NCI-H2171 (cell line): ENCODE results near the gene PDLIM1.

Source experiments
- DNase-seq: peaks from one replicate; lab custom pipeline; 2025; lab: John Stamatoyannopoulos, UW

PDLIM1 gene

GRCh38 chr10:95263864-95264226, 27.0 kb downstream of the PDLIM1 start:
- DNase-seq, result no peak

GRCh38 chr10:95262763-95263518, 27.9 kb downstream of the PDLIM1 start:
- no peak for DNase-seq

- no peak for DNase-seq
Observed at GRCh38 chr10:95261926-95262325, 28.9 kb downstream of the PDLIM1 start.

- DNase-seq, result no peak
Observed at GRCh38 chr10:95260909-95261552, 29.8 kb downstream of the PDLIM1 start.

- no peak for DNase-seq
Observed at GRCh38 chr10:95260397-95260881, 30.4 kb downstream of the PDLIM1 start.

GRCh38 chr10:95257849-95258248, 33.0 kb downstream of the PDLIM1 start:
- no peak for DNase-seq

GRCh38 chr10:95256268-95256667, 34.5 kb downstream of the PDLIM1 start:
- DNase-seq, result no peak

- DNase-seq, result no peak
Observed at GRCh38 chr10:95254629-95255028, 36.2 kb downstream of the PDLIM1 start.

- no peak for DNase-seq
Observed at GRCh38 chr10:95253686-95254085, 37.1 kb downstream of the PDLIM1 start.

- DNase-seq, result no peak
Observed at GRCh38 chr10:95253007-95253406, 37.8 kb downstream of the PDLIM1 start.

GRCh38 chr10:95250856-95251255, 39.9 kb downstream of the PDLIM1 start:
- no peak for DNase-seq

GRCh38 chr10:95249467-95249866, 41.3 kb downstream of the PDLIM1 start:
- no peak for DNase-seq

GRCh38 chr10:95248989-95249388, 41.8 kb downstream of the PDLIM1 start:
- no peak for DNase-seq

GRCh38 chr10:95247881-95248583, 42.8 kb downstream of the PDLIM1 start:
- no peak for DNase-seq

GRCh38 chr10:95247200-95247880, 43.5 kb downstream of the PDLIM1 start:
- no peak for DNase-seq

- DNase-seq, result peak; percentile 21
Observed at GRCh38 chr10:95246582-95247051, 44.2 kb downstream of the PDLIM1 start.

- no peak for DNase-seq
Observed at GRCh38 chr10:95245425-95246055, 45.3 kb downstream of the PDLIM1 start.

- DNase-seq, result no peak
Observed at GRCh38 chr10:95244152-95244551, 46.7 kb downstream of the PDLIM1 start.

GRCh38 chr10:95243318-95243617, 47.5 kb downstream of the PDLIM1 start:
- DNase-seq, result no peak

GRCh38 chr10:95242581-95243317, 48.1 kb downstream of the PDLIM1 start:
- DNase-seq, result no peak

- no peak for DNase-seq
Observed at GRCh38 chr10:95241533-95241932, 49.3 kb downstream of the PDLIM1 start.
